GM19193 (cell line): Measurements from ENCODE around the gene PCNT.

Source experiments
- POLR2A ChIP-seq: IDR thresholded peaks from 4 replicates; pipeline ENCODE4 v1.6.1; 2011; ENCODE audit not compliant: insufficient read depth, insufficient read length; ENCODE audit errors: extremely low read depth

Gene PCNT

GRCh38 chr21:46322351-46323226 lies 1.4 kb upstream of the PCNT start:
- peak; percentile 42 for TF ChIP-seq POLR2A

- no peak for TF ChIP-seq POLR2A
Observed at GRCh38 chr21:46323227-46323709, 688 bp upstream of the PCNT start.

GRCh38 chr21:46324390-46325072 lies 575 bp downstream of the PCNT start:
- peak; percentile 39 for TF ChIP-seq POLR2A

DNA sequence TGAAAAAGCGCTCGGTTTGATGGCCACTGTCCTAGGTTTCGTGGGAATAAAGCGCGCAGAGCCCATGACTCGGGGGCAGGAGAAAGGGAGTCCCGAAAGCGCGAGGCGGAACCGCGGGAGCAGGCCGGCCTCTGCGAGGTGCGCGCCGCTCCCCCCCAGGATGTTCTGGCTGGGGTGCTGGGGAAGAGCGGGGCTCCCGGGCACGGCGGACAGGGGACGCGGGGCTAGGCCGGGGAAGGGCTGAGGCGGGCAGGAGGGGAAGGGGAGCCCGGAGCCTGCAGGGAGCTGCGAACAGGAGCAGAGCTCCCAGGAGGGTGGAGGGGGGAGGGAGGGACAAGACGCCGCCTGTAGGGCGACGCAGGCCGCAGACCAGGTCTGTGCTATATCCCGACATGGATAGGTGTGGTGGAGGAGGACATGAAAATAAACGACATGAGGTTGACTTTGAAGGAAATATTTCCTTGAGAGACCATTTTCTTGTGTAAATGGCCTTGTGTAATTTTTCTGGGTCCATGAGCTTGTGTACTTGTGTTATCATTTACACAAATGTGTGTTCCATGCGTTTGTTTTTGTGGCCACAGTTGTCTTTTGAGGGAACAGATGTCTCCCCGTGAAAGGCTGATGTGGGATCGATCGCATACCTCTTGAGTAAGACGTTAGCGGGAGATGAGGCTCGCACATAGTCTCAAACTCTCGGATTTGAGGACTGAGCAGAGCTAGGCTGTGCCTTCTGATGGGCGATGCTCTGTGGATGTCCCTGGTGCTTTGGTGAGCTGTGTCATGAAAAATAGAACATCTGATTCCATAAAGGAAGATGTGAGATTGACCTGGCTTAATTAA lies 1.3 kb downstream of the PCNT start:
- no peak for TF ChIP-seq POLR2A

GRCh38 chr21:46326110-46326703 lies 2.3 kb downstream of the PCNT start:
- no peak for TF ChIP-seq POLR2A

DNA sequence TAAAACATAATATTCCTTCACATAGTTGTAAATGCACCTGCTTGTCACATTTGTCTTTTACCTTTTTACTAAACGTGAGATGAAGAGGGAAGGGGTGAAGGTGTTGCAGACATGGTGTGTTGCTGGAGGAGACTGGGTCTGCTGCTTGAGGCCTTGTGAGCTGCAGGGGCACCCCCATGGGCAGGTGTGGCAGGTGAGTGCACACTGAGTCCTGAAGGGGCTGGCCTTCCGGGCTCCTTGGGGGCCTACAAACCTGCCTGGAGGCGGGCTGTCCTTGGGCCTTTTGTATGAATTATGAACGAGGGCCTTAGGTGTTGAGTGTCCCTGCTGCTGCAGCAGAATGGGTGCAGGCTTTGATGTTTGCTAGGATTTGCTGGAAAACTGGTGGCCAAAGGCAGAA lies 3.8 kb downstream of the PCNT start:
- TF ChIP-seq POLR2A, result no peak

GRCh38 chr21:46328151-46328550 lies 4.2 kb downstream of the PCNT start:
- no peak for TF ChIP-seq POLR2A

DNA sequence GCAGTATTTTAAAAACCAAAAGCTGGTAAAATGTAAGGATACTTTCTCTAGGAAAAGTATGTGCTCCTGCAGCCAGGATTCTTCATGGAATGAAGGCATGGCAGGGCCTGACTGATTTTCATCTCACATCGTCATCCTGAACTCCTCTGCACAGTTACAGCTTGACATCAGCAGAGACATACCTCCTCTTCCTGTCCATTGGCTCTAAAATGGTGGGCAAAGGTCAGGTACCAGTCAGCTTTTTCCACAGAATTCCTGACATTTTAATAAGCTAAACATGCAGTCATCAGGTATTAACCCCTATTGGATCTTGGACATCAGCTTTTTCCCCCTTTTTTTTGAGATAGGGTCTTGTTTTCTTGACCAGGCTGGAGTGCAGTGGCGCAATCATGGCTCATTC lies 5.8 kb downstream of the PCNT start:
- no peak for TF ChIP-seq POLR2A

DNA sequence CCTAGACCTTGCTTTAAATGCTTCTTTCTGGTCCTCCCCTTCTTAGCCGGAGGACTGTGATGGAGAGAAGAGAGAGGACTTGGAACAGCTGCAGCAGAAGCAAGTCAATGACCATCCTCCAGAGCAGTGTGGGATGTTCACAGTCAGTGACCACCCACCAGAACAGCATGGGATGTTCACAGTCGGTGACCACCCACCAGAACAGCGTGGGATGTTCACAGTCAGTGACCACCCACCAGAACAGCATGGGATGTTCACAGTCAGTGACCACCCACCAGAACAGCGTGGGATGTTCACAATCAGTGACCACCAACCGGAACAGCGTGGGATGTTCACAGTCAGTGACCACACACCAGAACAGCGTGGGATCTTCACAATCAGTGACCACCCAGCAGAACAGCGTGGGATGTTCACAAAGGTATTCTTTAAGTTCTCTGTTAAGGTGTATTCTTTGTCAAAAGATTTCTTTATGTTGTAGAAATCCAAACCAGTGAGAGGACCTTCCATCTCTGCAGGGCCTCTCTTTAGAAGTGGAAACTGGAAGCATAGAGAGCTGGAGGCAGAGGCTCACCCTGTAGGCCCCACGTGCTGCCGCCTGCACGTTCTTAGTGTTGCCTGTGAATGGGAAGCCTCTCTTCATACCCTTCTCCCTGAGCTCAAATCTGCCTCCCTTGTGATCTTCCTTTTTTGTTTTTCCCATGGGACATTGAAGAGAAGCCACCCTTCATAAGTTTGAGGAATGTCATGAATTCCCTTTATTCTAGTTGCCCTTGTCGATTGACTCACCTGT lies 10.6 kb downstream of the PCNT start:
- no peak for TF ChIP-seq POLR2A

GRCh38 chr21:46336603-46337002 lies 12.6 kb downstream of the PCNT start:
- no peak for TF ChIP-seq POLR2A

- TF ChIP-seq POLR2A, result no peak
Observed at GRCh38 chr21:46340998-46341397, 17.0 kb downstream of the PCNT start.

DNA sequence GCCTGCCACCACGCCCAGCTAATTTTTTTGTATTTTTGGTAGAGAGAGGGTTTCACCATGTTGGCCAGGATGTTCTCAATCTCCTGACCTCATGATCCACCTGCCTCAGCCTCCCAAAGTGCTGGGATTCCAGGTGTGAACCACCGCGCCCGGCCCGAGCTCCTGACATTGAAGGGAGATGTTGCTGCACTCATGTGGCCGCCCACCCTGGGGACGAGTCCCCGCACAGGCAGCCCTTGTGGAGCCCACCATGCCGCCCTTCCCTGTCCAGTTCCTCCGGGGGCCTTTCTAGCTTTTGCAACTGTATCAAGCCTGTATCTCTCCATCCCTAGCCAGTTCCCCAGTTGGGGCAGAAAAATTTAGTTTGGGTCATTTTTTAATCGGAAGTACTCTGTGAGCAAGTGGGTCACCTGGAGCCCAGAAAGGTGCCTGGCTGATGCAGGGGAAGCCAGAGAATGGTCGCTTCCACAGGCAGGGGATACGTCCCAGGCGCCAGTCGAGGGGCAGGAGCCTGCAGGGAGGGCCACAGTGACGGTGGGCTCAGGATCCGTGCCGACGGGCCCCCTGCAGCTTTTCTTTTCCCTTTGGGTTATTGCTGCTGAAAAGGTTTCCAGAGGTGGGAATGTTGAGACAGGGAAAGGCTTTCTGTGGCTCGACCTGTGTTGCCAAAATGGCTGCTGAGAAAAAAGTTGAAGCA lies 20.4 kb downstream of the PCNT start:
- TF ChIP-seq POLR2A, result no peak

DNA sequence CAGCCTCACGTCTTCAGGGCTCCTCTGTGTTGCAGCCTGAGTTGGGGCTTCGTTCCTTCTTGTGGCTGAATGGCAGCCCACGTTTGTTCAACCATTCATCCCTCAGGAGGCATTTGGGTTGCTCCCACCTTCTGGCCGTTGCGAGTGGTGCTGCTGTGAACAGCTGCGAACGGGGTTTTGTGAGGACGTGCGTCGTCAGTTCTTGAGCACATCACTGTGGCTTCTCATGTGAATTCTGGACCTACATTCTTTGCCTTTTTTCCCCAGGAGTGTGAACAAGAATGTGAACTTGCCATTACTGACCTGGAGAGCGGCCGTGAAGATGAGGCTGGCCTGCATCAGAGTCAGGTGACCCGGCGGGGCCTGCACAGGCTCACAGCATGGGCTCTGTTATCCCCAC lies 21.9 kb downstream of the PCNT start:
- TF ChIP-seq POLR2A, result no peak
